SU-DHL-6 (cell line): Measurements from ENCODE around the gene UHRF1.

Experiments
- H2AFZ ChIP-seq: fragments of 200-600 bp; sonication (generic); 2 replicates; pipeline ENCODE4 v1.6.1; 2014; ENCODE audit warnings: low read depth, mild to moderate bottlenecking, moderate library complexity, mixed read lengths, antibody characterized with exemption, low read length; ENCODE audit not compliant: severe bottlenecking
- H3F3A ChIP-seq: fragments of 200-600 bp; shearing (Covaris generic); 2 replicates; pipeline ENCODE4 v1.6.0; 2016; ENCODE audit warnings: antibody characterized with exemption, mild to moderate bottlenecking; ENCODE audit not compliant: insufficient read depth
- H3K27ac ChIP-seq: fragments of 200-600 bp; sonication (generic); 2 replicates; pipeline ENCODE4 v1.5.1; 2016; ENCODE audit warnings: low read depth, mild to moderate bottlenecking, low read length, moderate library complexity, mixed read lengths
- H3K27me3 ChIP-seq: fragments of 200-600 bp; sonication (generic), shearing (Covaris generic); 2 replicates; pipeline ENCODE4 v1.6.0; 2014; ENCODE audit warnings: mild to moderate bottlenecking, low read length
- H3K36me3 ChIP-seq: fragments of 200-600 bp; sonication (generic); 2 replicates; pipeline ENCODE4 v1.6.1; 2014; ENCODE audit warnings: mild to moderate bottlenecking, low read length, mixed read lengths
- H3K4me2 ChIP-seq: fragments of 300-600, 200-600 bp; shearing (Covaris generic), sonication (generic); 2 replicates; pipeline ENCODE4 v1.6.0; 2014; ENCODE audit warnings: low read length, low read depth, mild to moderate bottlenecking; ENCODE audit not compliant: poor library complexity, severe bottlenecking
- H3K4me3 ChIP-seq: fragments of 200-600 bp; sonication (generic); 2 replicates; pipeline ENCODE4 v1.5.1; 2014; ENCODE audit warnings: antibody characterized with exemption, low read length, mild to moderate bottlenecking, mixed read lengths; ENCODE audit not compliant: insufficient read depth, poor library complexity, severe bottlenecking
- H3K79me2 ChIP-seq: fragments of 200-600 bp; sonication (generic); 2 replicates; pipeline ENCODE4 v1.6.1; 2014; ENCODE audit warnings: mild to moderate bottlenecking, low read length, moderate library complexity; ENCODE audit not compliant: insufficient read depth
- H3K9ac ChIP-seq: fragments of 200-600 bp; sonication (generic); 2 replicates; pipeline ENCODE4 v1.7.0; 2014; ENCODE audit warnings: mild to moderate bottlenecking, low read length
- H3K9me2 ChIP-seq: fragments of 200-600 bp; sonication (generic); replicated peaks from 2 replicates; pipeline ENCODE4 v1.6.1; 2014; ENCODE audit warnings: low read length; ENCODE audit not compliant: insufficient read depth
- H3K9me3 ChIP-seq: fragments of 200-600 bp; sonication (generic); 2 replicates; pipeline ENCODE4 v1.6.1; 2014; ENCODE audit warnings: low read length, mixed read lengths; ENCODE audit not compliant: insufficient read depth
- H4K20me1 ChIP-seq: fragments of 200-600 bp; sonication (generic); 2 replicates; pipeline ENCODE4 v1.6.1; 2014; ENCODE audit warnings: low read depth, mild to moderate bottlenecking, antibody characterized with exemption, low read length, moderate library complexity, mixed read lengths
- EZH2phosphoT487 ChIP-seq: fragments of 200-600 bp; sonication (generic), shearing (Covaris generic); conservative IDR thresholded peaks from 2 replicates; pipeline ENCODE4 v1.6.1; 2018; ENCODE audit warnings: mild to moderate bottlenecking, antibody characterized with exemption, low read length, moderate library complexity, mixed read lengths
- TF ChIP-seq, protein P1 (sequence below): fragments of 200-600 bp; sonication (generic); IDR thresholded peaks from one replicate; pipeline ENCODE4 v1.5.1; 2017; ENCODE audit warnings: antibody characterized with exemption, mild to moderate bottlenecking, low read length, moderate library complexity; ENCODE audit not compliant: insufficient read depth, poor library complexity, severe bottlenecking

Gene UHRF1

DNA sequence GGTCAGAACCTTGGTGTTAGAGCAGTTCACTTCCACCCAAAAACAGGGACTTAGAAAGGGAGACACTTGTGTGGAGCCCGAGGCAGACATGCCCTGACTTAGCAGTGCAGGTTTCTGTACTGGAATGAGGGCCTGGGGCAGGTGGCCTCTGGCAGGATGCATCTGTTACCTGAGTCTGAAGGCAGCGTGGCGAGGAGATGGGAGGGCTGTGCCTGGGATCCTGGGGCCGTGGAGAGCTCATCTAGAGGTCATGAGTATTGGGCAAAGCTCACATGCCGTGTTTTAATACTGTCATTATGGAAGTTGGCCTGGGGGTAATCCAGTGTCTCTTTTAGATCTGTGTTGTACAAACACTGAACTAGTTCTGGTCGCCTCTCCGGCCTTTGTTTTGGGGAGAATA, 81.0 kb downstream of the UHRF1 start:
- TF ChIP-seq EZH2phosphoT487: no peak
- no peak overlapping the region for H3K4me3 ChIP-seq
- no peak overlapping the region for H3K27ac ChIP-seq
- H3K27me3 ChIP-seq: no peaks in the 10 kb centered on the region
- no peak overlapping the region for H3K9ac ChIP-seq
- no peak overlapping the region for H2AFZ ChIP-seq
- no peaks in the 10 kb centered on the region for H3K9me2 ChIP-seq
- no peaks in the 10 kb centered on the region for H3F3A ChIP-seq
- H3K9me3 ChIP-seq: no peaks in the 10 kb centered on the region
- no peaks in the 10 kb centered on the region for H3K36me3 ChIP-seq
- no peak overlapping the region for H3K4me2 ChIP-seq
- H3K79me2 ChIP-seq: peaks cover 12% of the 10 kb centered on the region; the same call in 1 of the 2 replicates
- H4K20me1 ChIP-seq: no peaks in the 10 kb centered on the region

DNA sequence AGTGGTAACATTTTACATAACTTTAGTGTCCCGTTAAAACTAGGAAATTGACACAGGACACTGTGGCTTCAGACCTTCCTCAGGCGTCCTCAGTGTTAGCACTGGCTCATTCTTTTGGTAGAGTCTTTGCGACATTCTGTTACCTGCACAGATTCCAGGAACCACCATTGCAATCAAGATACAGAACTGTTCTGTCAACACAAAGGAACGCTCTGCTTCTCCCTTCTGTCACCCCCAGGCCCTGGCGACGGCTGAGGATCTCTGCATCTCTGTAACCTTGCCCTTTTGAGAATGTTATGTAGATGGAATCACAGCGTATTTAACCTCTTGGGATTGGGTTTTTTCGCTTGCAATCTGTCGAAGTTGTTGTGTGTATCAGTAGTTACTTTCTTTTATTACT, 82.2 kb downstream of the UHRF1 start:
- H3K9me2 ChIP-seq: no peaks in the 10 kb centered on the region
- no peak overlapping the region for H3K9ac ChIP-seq
- H3K36me3 ChIP-seq: no peaks in the 10 kb centered on the region
- no peak overlapping the region for H3K27ac ChIP-seq
- TF ChIP-seq, protein P1, sequence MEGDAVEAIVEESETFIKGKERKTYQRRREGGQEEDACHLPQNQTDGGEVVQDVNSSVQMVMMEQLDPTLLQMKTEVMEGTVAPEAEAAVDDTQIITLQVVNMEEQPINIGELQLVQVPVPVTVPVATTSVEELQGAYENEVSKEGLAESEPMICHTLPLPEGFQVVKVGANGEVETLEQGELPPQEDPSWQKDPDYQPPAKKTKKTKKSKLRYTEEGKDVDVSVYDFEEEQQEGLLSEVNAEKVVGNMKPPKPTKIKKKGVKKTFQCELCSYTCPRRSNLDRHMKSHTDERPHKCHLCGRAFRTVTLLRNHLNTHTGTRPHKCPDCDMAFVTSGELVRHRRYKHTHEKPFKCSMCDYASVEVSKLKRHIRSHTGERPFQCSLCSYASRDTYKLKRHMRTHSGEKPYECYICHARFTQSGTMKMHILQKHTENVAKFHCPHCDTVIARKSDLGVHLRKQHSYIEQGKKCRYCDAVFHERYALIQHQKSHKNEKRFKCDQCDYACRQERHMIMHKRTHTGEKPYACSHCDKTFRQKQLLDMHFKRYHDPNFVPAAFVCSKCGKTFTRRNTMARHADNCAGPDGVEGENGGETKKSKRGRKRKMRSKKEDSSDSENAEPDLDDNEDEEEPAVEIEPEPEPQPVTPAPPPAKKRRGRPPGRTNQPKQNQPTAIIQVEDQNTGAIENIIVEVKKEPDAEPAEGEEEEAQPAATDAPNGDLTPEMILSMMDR: no peak
- no peak for TF ChIP-seq EZH2phosphoT487
- H3K4me3 ChIP-seq: no peak overlapping the region
- peaks cover 15% of the 10 kb centered on the region; the same call in 1 of the 2 replicates for H3K79me2 ChIP-seq
- no peak overlapping the region for H2AFZ ChIP-seq
- H3K27me3 ChIP-seq: no peaks in the 10 kb centered on the region
- H4K20me1 ChIP-seq: no peaks in the 10 kb centered on the region
- no peak overlapping the region for H3K4me2 ChIP-seq
- H3F3A ChIP-seq: no peaks in the 10 kb centered on the region
- no peaks in the 10 kb centered on the region for H3K9me3 ChIP-seq

DNA sequence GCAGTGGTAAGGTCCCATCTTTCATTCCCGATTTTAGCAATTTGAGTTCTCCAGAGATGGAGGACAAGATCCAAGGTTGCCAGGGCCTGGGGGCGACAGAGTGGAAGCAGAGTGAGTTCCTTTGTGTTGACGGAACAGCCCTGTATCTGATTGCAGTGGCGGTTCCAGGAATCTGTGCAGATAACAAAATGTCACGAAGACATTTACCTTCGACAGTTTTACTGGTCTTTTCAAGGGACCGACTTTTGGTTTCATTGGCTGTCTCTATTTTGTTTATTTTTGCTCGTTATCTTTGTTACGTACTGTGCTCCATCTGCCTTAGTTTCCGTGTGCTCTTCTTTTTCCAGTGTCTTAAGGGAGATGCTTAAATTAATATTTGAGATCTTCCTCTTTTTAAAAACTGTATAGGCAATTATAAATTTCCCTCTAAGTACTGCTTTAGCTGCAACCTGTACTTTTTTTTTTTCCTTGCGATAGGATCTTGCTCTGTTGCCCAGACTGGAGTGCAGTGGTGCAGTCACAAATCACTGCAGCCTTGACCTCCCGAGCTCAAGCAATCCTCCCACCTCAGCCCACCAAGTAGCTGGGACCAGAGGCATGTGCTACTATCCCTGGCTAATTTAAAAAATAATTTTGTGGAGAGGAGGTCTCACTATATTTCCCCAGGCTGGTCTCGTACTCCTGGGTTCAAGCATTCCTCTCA, 82.8 kb downstream of the UHRF1 start:
- Histone ChIP-seq H3K4me3 (no peak overlapping the region), H3K9me2 (no peaks in the 10 kb centered on the region), H3K79me2 (peaks cover 15% of the 10 kb centered on the region; the same call in 1 of the 2 replicates), H3K27me3 (no peaks in the 10 kb centered on the region), H3K27ac (no peak overlapping the region), H4K20me1 (no peaks in the 10 kb centered on the region), H3K9ac (no peak overlapping the region), H2AFZ (no peak overlapping the region), H3K4me2 (no peak overlapping the region), H3K36me3 (no peaks in the 10 kb centered on the region), H3K9me3 (no peaks in the 10 kb centered on the region), H3F3A (no peaks in the 10 kb centered on the region)
- TF ChIP-seq, protein P1: no peak
- no peak for TF ChIP-seq EZH2phosphoT487

DNA sequence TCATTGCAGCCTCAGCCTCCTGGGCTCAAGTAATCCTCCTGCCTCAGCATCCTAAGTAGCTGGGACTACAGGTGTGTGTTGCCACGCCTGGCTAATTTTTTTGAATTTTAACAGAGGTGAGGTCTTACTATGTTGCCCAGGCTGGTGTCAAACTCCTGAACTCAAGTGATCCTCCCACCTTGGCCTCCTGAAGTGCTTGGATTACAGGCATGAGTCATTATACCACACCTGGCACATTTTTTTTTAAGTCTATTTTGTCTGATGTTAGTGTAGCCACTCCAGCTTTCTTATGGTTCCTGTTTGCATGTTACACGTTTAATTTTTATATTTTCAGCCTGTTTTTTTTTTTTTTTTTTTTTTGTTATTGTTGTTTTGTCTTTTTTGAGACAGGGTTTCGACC, 84.4 kb downstream of the UHRF1 start:
- TF ChIP-seq, protein P1: no peak
- TF ChIP-seq EZH2phosphoT487: no peak

More for the DNA sequence above, 84.4 kb downstream of the UHRF1 start:
- no peaks in the 10 kb centered on the region for H3F3A ChIP-seq
- no peaks in the 10 kb centered on the region for H3K9me2 ChIP-seq
- H3K27ac ChIP-seq: no peak overlapping the region
- no peak overlapping the region for H3K4me2 ChIP-seq
- H3K79me2 ChIP-seq: peaks cover 15% of the 10 kb centered on the region; the same call in 1 of the 2 replicates
- no peaks in the 10 kb centered on the region for H4K20me1 ChIP-seq
- H3K4me3 ChIP-seq: no peak overlapping the region
- H2AFZ ChIP-seq: no peak overlapping the region
- H3K9me3 ChIP-seq: no peaks in the 10 kb centered on the region
- no peak overlapping the region for H3K9ac ChIP-seq
- no peaks in the 10 kb centered on the region for H3K27me3 ChIP-seq
- no peaks in the 10 kb centered on the region for H3K36me3 ChIP-seq
